Effector memory CD8-positive, alpha-beta T cell (primary cell): ENCODE results near the gene QTRT2.

Source experiments
- ATAC-seq: fragments of 150-1000 bp; cut with Tn5 transposase; replicated peaks from 2 replicates; pipeline ENCODE4 v1.10.0; 2021; ENCODE audit warnings: mild to moderate bottlenecking, moderate library complexity
- DNase-seq, 3 experiments: peaks; one replicate each; pipeline ENCODE4 v3.0.0; 2021
- H3K27ac Mint-ChIP-seq, 2 donors: one replicate each; pipeline ENCODE4 v1.8.0; 2022; ENCODE audit warnings: mild to moderate bottlenecking in 2 of 2, mixed read lengths in 2 of 2, moderate library complexity in 2 of 2
- H3K27me3 Mint-ChIP-seq, 2 donors: one replicate each; pipeline ENCODE4 v1.8.0; 2022; ENCODE audit warnings: mixed read lengths in 2 of 2
- H3K36me3 Mint-ChIP-seq: one replicate; pipeline ENCODE4 v1.8.0; 2022; ENCODE audit warnings: mild to moderate bottlenecking, moderate library complexity, mixed read lengths; ENCODE audit not compliant: insufficient read depth
- H3K4me1 Mint-ChIP-seq, 2 donors: one replicate each; pipeline ENCODE4 v1.8.0; 2022; ENCODE audit warnings: low read depth in 2 of 2, mixed read lengths in 2 of 2
- H3K4me3 Mint-ChIP-seq, 2 donors: one replicate each; pipeline ENCODE4 v1.8.0; 2022; ENCODE audit warnings: mild to moderate bottlenecking in 2 of 2, mixed read lengths in 2 of 2, moderate library complexity in 2 of 2
- H3K9me3 Mint-ChIP-seq, 2 donors: one replicate each; pipeline ENCODE4 v1.8.0; 2022; ENCODE audit warnings: mixed read lengths in 2 of 2

The QTRT2 gene

GRCh38 chr3:114089675-114090074 lies 33.1 kb downstream of the QTRT2 start:
- H3K9me3 Mint-ChIP-seq = no peaks in the 10 kb centered on the region
- peaks cover 9% of the 10 kb centered on the region for H3K36me3 Mint-ChIP-seq
- DNase-seq (no peak), ATAC-seq (no peak)
- no peak overlapping the region for H3K4me3 Mint-ChIP-seq
- no peak overlapping the region for H3K27ac Mint-ChIP-seq
- H3K4me1 Mint-ChIP-seq = peaks cover 0 to 3% of the 10 kb centered on the region in 2 donors
- no peaks in the 10 kb centered on the region for H3K27me3 Mint-ChIP-seq

GRCh38 chr3:114092151-114093015 lies 35.8 kb downstream of the QTRT2 start:
- DNase-seq (no peak), ATAC-seq (no peak)
- Mint-ChIP-seq H3K4me3 (no peak overlapping the region), H3K27ac (no peak overlapping the region), H3K36me3 (no peaks in the 10 kb centered on the region), H3K4me1 (peaks cover 0 to 3% of the 10 kb centered on the region in 2 donors), H3K9me3 (no peaks in the 10 kb centered on the region), H3K27me3 (peaks cover 0 to 6% of the 10 kb centered on the region in 2 donors)

- no peaks in the 10 kb centered on the region for H3K9me3 Mint-ChIP-seq
- ATAC-seq (no peak), DNase-seq (no peak)
- H3K36me3 Mint-ChIP-seq = no peaks in the 10 kb centered on the region
- peaks cover 0 to 3% of the 10 kb centered on the region in 2 donors for H3K4me1 Mint-ChIP-seq
- peaks cover 0 to 6% of the 10 kb centered on the region in 2 donors for H3K27me3 Mint-ChIP-seq
- no peak overlapping the region for H3K27ac Mint-ChIP-seq
- no peak overlapping the region for H3K4me3 Mint-ChIP-seq
These were observed 36.5 kb downstream of the QTRT2 start for GRCh38 chr3:114093016-114093380.

GRCh38 chr3:114093596-114093995 lies 37.1 kb downstream of the QTRT2 start:
- Mint-ChIP-seq H3K4me3 (no peak overlapping the region), H3K9me3 (no peaks in the 10 kb centered on the region), H3K27ac (no peak overlapping the region), H3K36me3 (no peaks in the 10 kb centered on the region), H3K4me1 (peaks cover 0 to 1% of the 10 kb centered on the region in 2 donors), H3K27me3 (peaks cover 0 to 6% of the 10 kb centered on the region in 2 donors)
- ATAC-seq (no peak), DNase-seq (no peak)

GRCh38 chr3:114095796-114096195 lies 39.3 kb downstream of the QTRT2 start:
- Mint-ChIP-seq H3K27me3 (peaks cover 4 to 6% of the 10 kb centered on the region in 2 donors), H3K4me3 (no peak overlapping the region), H3K36me3 (no peaks in the 10 kb centered on the region), H3K27ac (no peak overlapping the region), H3K4me1 (peaks cover 0 to 1% of the 10 kb centered on the region in 2 donors), H3K9me3 (no peaks in the 10 kb centered on the region)
- DNase-seq = no peak
- ATAC-seq = no peak

- Mint-ChIP-seq H3K27me3 (peaks cover 6 to 9% of the 10 kb centered on the region in 2 donors), H3K4me3 (no peak overlapping the region), H3K9me3 (no peaks in the 10 kb centered on the region), H3K36me3 (no peaks in the 10 kb centered on the region), H3K4me1 (no peaks in the 10 kb centered on the region), H3K27ac (no peak overlapping the region)
- ATAC-seq (no peak), DNase-seq (no peak)
These were observed 44.6 kb downstream of the QTRT2 start for GRCh38 chr3:114101101-114101500.

GRCh38 chr3:114103181-114103580 lies 46.6 kb downstream of the QTRT2 start:
- ATAC-seq (no peak), DNase-seq (no peak)
- Mint-ChIP-seq H3K27ac (no peak overlapping the region), H3K36me3 (no peaks in the 10 kb centered on the region), H3K9me3 (no peaks in the 10 kb centered on the region), H3K27me3 (peaks cover 0 to 9% of the 10 kb centered on the region in 2 donors), H3K4me3 (no peak overlapping the region), H3K4me1 (no peaks in the 10 kb centered on the region)

GRCh38 chr3:114103858-114104257 lies 47.3 kb downstream of the QTRT2 start:
- H3K9me3 Mint-ChIP-seq = no peaks in the 10 kb centered on the region
- peaks cover 0 to 9% of the 10 kb centered on the region in 2 donors for H3K27me3 Mint-ChIP-seq
- H3K4me3 Mint-ChIP-seq = no peak overlapping the region
- H3K27ac Mint-ChIP-seq = no peak overlapping the region
- ATAC-seq (no peak), DNase-seq (no peak)
- no peaks in the 10 kb centered on the region for H3K4me1 Mint-ChIP-seq
- H3K36me3 Mint-ChIP-seq = no peaks in the 10 kb centered on the region

- no peak overlapping the region for H3K4me3 Mint-ChIP-seq
- DNase-seq (no peak), ATAC-seq (no peak)
- H3K36me3 Mint-ChIP-seq = no peaks in the 10 kb centered on the region
- H3K27ac Mint-ChIP-seq = no peak overlapping the region
- no peaks in the 10 kb centered on the region for H3K4me1 Mint-ChIP-seq
- H3K9me3 Mint-ChIP-seq = no peaks in the 10 kb centered on the region
- H3K27me3 Mint-ChIP-seq = peaks cover 2 to 11% of the 10 kb centered on the region in 2 donors
These were observed 47.9 kb downstream of the QTRT2 start for GRCh38 chr3:114104414-114104813.

- no peaks in the 10 kb centered on the region for H3K9me3 Mint-ChIP-seq
- H3K27me3 Mint-ChIP-seq = peaks cover 31 to 34% of the 10 kb centered on the region in 2 donors
- DNase-seq = no peak
- no peak overlapping the region for H3K27ac Mint-ChIP-seq
- no peak overlapping the region for H3K4me3 Mint-ChIP-seq
- H3K36me3 Mint-ChIP-seq = no peaks in the 10 kb centered on the region
- ATAC-seq = no peak
- H3K4me1 Mint-ChIP-seq = no peaks in the 10 kb centered on the region
These were observed 51.6 kb downstream of the QTRT2 start for GRCh38 chr3:114108137-114108536.

GRCh38 chr3:114110439-114110838 lies 53.9 kb downstream of the QTRT2 start:
- no peak overlapping the region for H3K4me3 Mint-ChIP-seq
- H3K4me1 Mint-ChIP-seq = no peaks in the 10 kb centered on the region
- DNase-seq = no peak
- peaks cover 31 to 34% of the 10 kb centered on the region in 2 donors for H3K27me3 Mint-ChIP-seq
- ATAC-seq = no peak
- H3K27ac Mint-ChIP-seq = no peak overlapping the region
- no peaks in the 10 kb centered on the region for H3K9me3 Mint-ChIP-seq
- no peaks in the 10 kb centered on the region for H3K36me3 Mint-ChIP-seq

GRCh38 chr3:114111060-114111770 lies 54.7 kb downstream of the QTRT2 start:
- no peak for ATAC-seq
- H3K27ac Mint-ChIP-seq = no peak overlapping the region
- no peak for DNase-seq
- H3K9me3 Mint-ChIP-seq = no peaks in the 10 kb centered on the region
- no peaks in the 10 kb centered on the region for H3K4me1 Mint-ChIP-seq
- H3K36me3 Mint-ChIP-seq = no peaks in the 10 kb centered on the region
- peaks cover 31 to 34% of the 10 kb centered on the region in 2 donors for H3K27me3 Mint-ChIP-seq
- H3K4me3 Mint-ChIP-seq = no peak overlapping the region

- ATAC-seq (no peak), DNase-seq (no peak)
- H3K4me1 Mint-ChIP-seq = no peaks in the 10 kb centered on the region
- H3K4me3 Mint-ChIP-seq = no peak overlapping the region
- no peak overlapping the region for H3K27ac Mint-ChIP-seq
- H3K36me3 Mint-ChIP-seq = no peaks in the 10 kb centered on the region
- no peaks in the 10 kb centered on the region for H3K9me3 Mint-ChIP-seq
- H3K27me3 Mint-ChIP-seq = peaks cover 31 to 34% of the 10 kb centered on the region in 2 donors
These were observed 56.2 kb downstream of the QTRT2 start for GRCh38 chr3:114112696-114113095.

GRCh38 chr3:114114719-114115118 lies 58.2 kb downstream of the QTRT2 start:
- Mint-ChIP-seq H3K9me3 (no peaks in the 10 kb centered on the region), H3K4me1 (no peaks in the 10 kb centered on the region), H3K36me3 (no peaks in the 10 kb centered on the region), H3K27me3 (peaks cover 26 to 29% of the 10 kb centered on the region in 2 donors), H3K4me3 (no peak overlapping the region), H3K27ac (no peak overlapping the region)
- DNase-seq = no peak
- no peak for ATAC-seq
